HCEC 1CT (cell line): ENCODE measurements around the gene ANO9.
A peak's percentile ranks its signal among the peaks of the same experiment; 100 is the strongest.
"Not testable (repeated sequence)": the region's sequence is repeated elsewhere in the genome, so short reads cannot be mapped to it uniquely, and the experiment has no call there.

ENCODE experiments used
- DNase-seq: peaks from one replicate; pipeline ENCODE4 v3.0.0-alpha.2; 2017

The ANO9 gene

GRCh38 chr11:452203-452744 lies 10.5 kb upstream of the ANO9 start:
- DNase-seq: no peak

- no peak for DNase-seq
Measured at GRCh38 chr11:451738-452137, 9.9 kb upstream of the ANO9 start.

- peak; percentile 64 for DNase-seq
Measured at GRCh38 chr11:450809-451451, 9.1 kb upstream of the ANO9 start.

- peak; percentile 96 for DNase-seq
Measured at GRCh38 chr11:449889-450808, 8.3 kb upstream of the ANO9 start, which contains the start of gene PTDSS2. TSS of gene PTDSS2 (plus strand) at chr11:450279. CDS start at chr11:450456, 177 bp downstream.

- DNase-seq: peak; percentile 88
Measured at GRCh38 chr11:447923-448731, 6.3 kb upstream of the ANO9 start.

GRCh38 chr11:446891-447290 lies 5.1 kb upstream of the ANO9 start:
- no peak for DNase-seq

- DNase-seq: no peak
Measured at GRCh38 chr11:445765-446588, 4.2 kb upstream of the ANO9 start.

- DNase-seq: no peak
Measured at GRCh38 chr11:444396-445144, 2.8 kb upstream of the ANO9 start.

GRCh38 chr11:443542-444199 lies 1.9 kb upstream of the ANO9 start:
- no peak for DNase-seq

GRCh38 chr11:442611-443081 lies 835 bp upstream of the ANO9 start:
- DNase-seq: no peak

GRCh38 chr11:441043-441417 lies 781 bp downstream of the ANO9 start:
- no peak for DNase-seq

GRCh38 chr11:440065-441042 lies 1.5 kb downstream of the ANO9 start:
- no peak for DNase-seq

GRCh38 chr11:439315-440064 lies 2.3 kb downstream of the ANO9 start:
- DNase-seq: no peak

- DNase-seq: no peak
Measured at GRCh38 chr11:438101-438844, 3.5 kb downstream of the ANO9 start.

GRCh38 chr11:437228-437870 lies 4.5 kb downstream of the ANO9 start:
- DNase-seq: no peak

GRCh38 chr11:434999-435740 lies 6.6 kb downstream of the ANO9 start:
- DNase-seq: not testable (repeated sequence)

- no peak for DNase-seq
Measured at GRCh38 chr11:434496-434895, 7.3 kb downstream of the ANO9 start.
